Measurements from ENCODE around the gene NDFIP1. TPM values are rescaled to one million over a fixed set of nuclear protein-coding genes. Genes with fewer than 3 reads are reported as not detected.

NDFIP1 gene
- 10 to 100 TPM; 80.4 to 83.4 TPM for total RNA-seq

GRCh38 chr5:142108432-142109330 lies at the start of gene NDFIP1:
Gene NDFIP1, plus strand, starts transcription at chr5:142108779. Its CDS starts 196 bp downstream, at chr5:142108975.

Other genes with a start within 250 kb of the NDFIP1 start
- gene PCDH1, start 230.4 kb upstream of the NDFIP1 start, total RNA-seq: not detected
- gene DELE1, start 184.9 kb upstream of the NDFIP1 start, total RNA-seq: 10 to 100 TPM; 85.8 to 92.5 TPM
- under 1 TPM; 0.77 to 0.78 TPM for gene PCDH12, start 150.6 kb upstream of the NDFIP1 start, total RNA-seq
- 10 to 100 TPM; 25.8 to 27.6 TPM for gene RNF14, start 139.7 kb upstream of the NDFIP1 start, total RNA-seq
- gene GNPDA1, start 95.8 kb upstream of the NDFIP1 start, total RNA-seq: 10 to 100 TPM; 44.3 to 48.1 TPM
- 1 to 10 TPM; 1.2 to 1.3 TPM for gene SPRY4, start 216.2 kb downstream of the NDFIP1 start, total RNA-seq

Measured in activated naive CD4-positive, alpha-beta T cell treated with anti-CD3 and anti-CD28 coated beads, Interleukin-2, amount 10 ng/mL, durations not matched to agents 5 hours and 36 hours (primary cell).